GM19395 (cell line): ENCODE measurements around the gene PDE7B.
"Not testable (repeated sequence)": the region's sequence is repeated elsewhere in the genome, so short reads cannot be mapped to it uniquely, and the experiment has no call there.

Experiments
- ATAC-seq: cut with Tn5 transposase; IDR thresholded peaks from one replicate; pipeline ENCODE4 v1.9.1; 2021; ENCODE audit warnings: mild to moderate bottlenecking, moderate library complexity; ENCODE audit not compliant: unreplicated experiment

The PDE7B gene

GRCh38 chr6:136137739-136138402, 286.4 kb downstream of the PDE7B start:
- ATAC-seq: no peak

DNA sequence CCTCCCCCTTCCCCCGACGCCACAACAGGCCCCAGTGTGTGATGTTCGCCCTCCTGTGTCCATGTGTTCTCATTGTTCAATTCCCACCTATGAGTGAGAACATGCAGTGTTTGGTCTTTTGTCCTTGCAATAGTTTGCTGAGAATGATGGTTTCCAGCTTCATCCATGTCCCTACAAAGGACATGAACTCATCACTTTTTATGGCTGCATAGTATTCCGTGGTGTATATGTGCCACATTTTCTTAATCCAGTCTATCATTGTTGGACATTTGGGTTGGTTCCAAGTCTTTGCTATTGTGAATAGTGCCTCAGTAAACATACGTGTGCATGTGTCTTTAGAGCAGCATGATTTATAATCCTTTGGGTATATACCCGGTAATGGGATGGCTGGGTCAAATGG, 287.6 kb downstream of the PDE7B start:
- not testable (repeated sequence) for ATAC-seq

GRCh38 chr6:136144251-136145023, 292.9 kb downstream of the PDE7B start:
- no peak for ATAC-seq

GRCh38 chr6:136146130-136146529, 294.6 kb downstream of the PDE7B start:
- no peak for ATAC-seq

DNA sequence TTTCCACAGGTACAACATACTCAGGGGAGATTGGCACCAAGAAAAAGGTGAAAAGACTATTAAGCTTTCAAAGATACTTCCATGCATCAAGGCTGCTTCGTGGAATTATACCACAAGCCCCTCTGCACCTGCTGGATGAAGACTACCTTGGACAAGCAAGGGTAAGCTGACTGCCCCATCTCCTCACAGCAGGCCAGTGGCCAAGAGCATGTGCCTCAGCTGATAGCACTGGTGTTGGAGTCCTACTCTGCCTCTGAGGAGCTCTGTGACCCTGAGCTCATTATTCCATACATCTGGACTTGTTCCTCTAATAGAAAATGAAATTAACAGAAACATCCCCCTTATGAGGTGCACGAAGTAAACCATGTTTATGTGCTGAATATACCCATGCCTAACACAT, 295.8 kb downstream of the PDE7B start:
- ATAC-seq: no peak

- ATAC-seq: no peak
Observed at GRCh38 chr6:136148051-136148450, 296.6 kb downstream of the PDE7B start.

DNA sequence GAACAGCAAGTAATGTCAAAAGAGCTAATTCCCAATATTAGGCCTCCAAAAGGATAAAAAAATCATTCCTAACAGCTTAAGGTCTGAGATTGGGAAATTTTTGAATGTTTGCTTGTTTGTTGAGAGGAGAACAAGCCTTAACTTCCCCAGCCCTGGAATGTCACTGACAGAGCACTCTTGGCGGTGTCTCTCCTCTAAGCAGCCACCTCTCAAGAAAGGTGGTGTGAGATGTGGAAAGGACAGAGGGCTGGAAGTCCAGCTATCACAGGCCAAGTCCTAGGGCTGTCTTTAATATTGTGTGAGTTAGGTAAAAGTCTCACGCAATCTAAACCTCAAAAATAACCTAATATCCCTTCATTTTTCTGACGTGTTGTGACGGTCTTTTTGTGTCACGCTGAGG, 297.0 kb downstream of the PDE7B start:
- no peak for ATAC-seq

DNA sequence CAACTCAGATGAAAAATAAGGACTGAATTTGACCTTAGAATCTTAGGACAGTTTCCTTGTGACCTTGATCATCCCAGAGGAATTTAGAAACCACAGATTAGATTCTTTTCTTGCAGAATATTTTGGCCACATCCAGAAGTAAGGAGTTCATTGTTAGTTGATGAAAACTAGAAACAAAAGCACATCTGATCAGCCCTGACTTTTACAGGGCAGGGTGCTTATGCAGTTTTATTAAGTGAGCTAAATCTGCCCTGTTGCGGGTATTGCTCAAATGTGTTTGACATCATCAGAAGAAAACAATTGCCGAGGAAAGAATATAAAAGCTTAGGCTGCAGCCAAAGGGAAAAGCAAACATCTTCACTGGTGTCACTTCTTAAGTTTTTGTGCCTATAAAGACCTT, 297.8 kb downstream of the PDE7B start:
- no peak for ATAC-seq

- no peak for ATAC-seq
Observed at GRCh38 chr6:136150961-136151360, 299.5 kb downstream of the PDE7B start.

DNA sequence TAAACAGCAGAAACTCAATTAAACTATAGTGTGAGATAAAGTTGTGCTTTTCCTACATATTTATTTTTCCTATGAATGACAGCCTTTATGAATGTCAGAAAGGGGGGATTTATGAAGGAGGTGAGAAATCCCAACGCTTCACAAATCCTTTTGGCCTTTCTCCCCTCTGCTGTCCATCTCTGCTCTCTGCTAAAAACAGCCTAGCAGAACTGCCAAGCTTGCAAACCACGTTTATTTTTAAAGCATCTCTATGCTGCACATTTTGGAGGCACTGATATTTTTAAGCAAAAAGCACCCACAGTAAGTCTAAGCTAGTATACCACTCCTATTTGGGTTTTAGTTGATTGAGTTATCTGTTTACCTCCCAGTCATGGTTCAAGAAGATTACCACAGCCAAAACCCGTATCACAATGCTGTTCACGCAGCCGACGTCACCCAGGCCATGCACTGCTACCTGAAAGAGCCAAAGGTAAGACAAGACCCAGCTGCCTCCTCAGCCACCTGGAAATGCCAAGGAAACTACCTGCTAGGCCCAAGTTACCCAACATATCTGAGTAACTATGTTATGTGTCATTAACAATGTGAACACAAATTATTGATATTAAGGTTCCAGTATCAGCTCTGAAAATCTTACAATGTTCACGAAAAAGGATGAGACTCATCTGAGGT, 302.3 kb downstream of the PDE7B start:
- ATAC-seq: no peak

GRCh38 chr6:136155191-136155590, 303.7 kb downstream of the PDE7B start:
- ATAC-seq: no peak

- ATAC-seq: no peak
Observed at GRCh38 chr6:136157743-136158142, 306.2 kb downstream of the PDE7B start.

GRCh38 chr6:136158387-136158821, 306.9 kb downstream of the PDE7B start:
- no peak for ATAC-seq

DNA sequence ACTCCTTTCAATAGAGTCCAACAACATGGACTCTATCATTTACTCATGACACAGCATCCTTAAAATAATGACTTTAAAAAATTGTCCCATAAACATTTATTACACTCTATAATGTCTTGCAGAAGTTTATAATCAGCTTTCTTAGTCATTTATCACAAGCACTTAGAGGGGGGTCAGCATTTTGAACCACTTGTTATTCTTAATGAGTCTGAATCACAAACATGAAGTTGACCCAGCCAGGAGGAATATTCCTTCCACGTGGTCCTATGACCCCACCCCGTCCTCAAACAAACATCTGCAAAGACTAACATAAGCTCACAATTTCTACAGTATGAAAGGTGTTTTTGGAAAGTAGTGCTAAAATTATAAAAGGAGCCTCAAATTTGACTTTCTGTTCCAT, 307.5 kb downstream of the PDE7B start:
- ATAC-seq: no peak

DNA sequence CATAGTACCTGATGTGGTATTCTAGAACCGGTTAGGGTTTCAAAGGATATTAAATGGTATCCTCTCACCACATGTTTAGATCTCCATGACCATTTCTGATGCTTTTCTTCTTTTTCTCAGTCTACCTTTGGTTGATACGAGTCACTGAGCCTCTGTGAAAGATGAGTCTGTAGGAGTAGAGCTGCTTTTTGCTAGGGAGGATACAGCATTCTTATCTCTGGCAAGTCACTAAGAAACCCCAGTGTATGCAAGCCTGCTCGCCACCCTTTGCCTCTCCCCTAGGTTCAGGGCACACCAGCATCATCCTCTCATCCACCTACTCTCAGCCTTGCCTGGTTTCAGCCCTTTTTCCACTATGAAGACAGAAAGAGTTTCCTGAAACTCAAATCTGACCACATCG, 308.7 kb downstream of the PDE7B start:
- ATAC-seq: no peak

DNA sequence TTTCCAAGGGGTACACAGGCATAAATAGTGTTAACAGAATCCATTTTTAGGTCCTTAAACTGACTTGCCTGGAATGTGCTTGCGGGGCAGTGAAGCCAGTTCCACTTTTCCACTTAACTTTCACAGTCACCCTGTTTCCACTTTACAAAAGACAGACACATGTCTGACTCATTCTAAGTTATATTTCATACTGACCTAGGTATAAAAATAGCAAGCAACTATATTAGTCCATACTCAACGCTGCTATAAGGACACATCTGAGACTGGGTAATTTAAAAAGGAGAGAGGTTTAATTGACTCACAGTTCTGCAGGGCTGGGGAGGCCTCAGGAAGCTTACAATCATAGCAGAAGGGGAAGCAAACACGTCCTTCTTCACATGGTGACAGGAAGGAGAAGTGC, 310.4 kb downstream of the PDE7B start:
- ATAC-seq: no peak

GRCh38 chr6:136163260-136163659, 311.8 kb downstream of the PDE7B start:
- no peak for ATAC-seq

DNA sequence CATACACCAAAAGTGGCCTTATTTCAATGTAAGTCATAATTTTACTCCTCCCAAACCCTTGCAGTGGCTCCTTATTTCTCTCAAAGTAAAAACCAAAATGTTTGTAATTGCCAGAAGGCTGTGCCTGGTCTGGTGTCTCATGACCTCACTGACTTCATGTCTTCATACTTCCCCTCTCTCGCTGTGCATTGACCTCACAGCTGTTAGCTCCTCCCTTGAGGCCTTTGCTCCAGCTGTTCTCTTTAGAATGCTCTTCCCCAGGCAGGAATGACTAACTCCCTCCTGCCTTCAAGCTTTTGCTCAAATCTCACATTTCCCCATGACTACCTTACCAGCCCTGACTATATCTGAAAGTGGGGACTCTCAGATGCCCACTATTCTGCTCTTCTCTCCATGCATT, 315.3 kb downstream of the PDE7B start:
- ATAC-seq: no peak

DNA sequence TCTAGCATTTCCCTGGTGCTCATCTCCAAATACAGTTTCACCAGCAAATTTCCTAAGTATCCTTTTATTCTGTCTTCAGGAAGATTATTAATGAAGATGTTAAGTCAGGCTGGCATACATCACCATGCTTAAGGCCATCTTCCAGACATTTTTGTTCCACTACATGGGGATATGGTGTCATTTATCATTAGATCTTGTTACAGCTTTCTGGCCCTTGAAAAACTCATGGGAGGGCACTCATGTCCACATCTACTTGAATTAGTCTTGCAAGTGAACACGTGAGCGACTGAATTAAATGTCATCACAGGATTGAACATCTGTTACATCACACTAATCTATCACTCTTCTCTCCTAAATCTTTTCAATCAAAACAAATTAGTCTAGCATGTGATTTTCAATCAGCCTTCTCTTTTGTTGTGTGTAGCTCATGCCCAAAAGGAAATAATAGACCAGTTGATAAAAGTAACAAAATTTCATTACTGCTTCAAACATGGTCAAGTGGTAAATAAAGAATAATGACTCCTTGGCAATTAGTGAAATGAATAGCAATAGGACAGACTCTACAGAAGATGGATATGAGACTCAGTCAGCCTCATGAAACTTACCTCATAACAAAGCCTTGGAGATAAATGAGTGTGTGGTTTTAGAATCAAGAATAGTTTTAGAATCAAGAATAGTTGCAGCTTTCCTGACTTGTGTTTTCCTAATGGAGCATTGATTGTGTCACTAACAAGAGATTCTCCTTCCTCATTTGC, 318.1 kb downstream of the PDE7B start:
- no peak for ATAC-seq

- ATAC-seq: no peak
Observed at GRCh38 chr6:136171231-136171630, 319.7 kb downstream of the PDE7B start.
